GM18505 (cell line): Measurements from ENCODE around the gene GPR183.
A peak's percentile ranks its signal among the peaks of the same experiment; 100 is the strongest.

ENCODE experiments used
- ATAC-seq: cut with Tn5 transposase; IDR thresholded peaks from one replicate; pipeline ENCODE4 v1.9.1; 2021; ENCODE audit not compliant: unreplicated experiment
- POLR2A ChIP-seq: IDR thresholded peaks from 4 replicates; pipeline ENCODE4 v1.6.1; 2011; ENCODE audit warnings: borderline replicate concordance; ENCODE audit not compliant: insufficient read depth, insufficient read length; ENCODE audit errors: extremely low read depth

Gene GPR183

GRCh38 chr13:99307247-99307646 lies at the start of gene GPR183:
Gene GPR183, minus strand, starts transcription at chr13:99307399. Its CDS starts 11,254 bp downstream, at chr13:99296145.
- ATAC-seq: peak; percentile 60
- TF ChIP-seq POLR2A: peak; percentile 78

DNA sequence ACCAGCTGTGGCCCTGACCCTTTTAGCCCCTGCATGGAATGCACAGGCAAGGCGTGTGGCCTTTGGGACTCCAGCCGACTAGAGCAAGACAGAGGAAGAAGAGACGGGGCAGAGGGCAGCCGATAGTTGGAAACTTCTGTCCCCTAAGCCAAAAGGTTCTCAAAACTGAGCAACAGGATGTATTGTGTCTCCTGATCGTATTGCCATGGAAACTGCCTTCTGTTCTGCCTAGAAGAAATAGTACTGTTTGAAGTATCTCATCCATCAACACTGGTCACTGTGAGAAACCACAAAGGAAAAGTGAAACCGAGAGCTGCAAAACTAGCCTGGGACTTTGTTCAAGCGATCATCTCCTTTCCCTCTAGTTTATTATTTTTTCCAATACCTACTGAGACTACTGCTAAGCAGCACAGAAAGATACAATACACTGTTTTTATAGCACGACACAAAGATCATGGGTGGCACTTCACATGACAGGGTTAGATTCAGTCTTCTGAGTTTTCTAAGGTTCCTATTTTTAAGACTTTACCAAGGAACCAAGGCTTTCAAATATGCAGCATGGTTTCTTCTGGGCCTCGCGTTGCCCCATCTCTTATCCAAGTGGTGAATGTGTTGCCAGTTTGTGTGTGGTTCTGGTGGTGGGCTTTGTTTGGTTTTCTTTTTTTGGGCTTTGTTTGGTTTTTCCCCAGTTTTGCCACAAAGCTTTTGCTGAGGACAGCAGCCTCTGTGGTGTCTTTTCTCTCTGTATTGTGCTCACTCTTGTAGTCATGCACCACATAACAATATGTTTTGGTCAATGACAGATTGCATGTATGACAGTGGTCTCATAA lies 49.3 kb upstream of the GPR183 start:
- TF ChIP-seq POLR2A: no peak
- ATAC-seq: peak; percentile 42

DNA sequence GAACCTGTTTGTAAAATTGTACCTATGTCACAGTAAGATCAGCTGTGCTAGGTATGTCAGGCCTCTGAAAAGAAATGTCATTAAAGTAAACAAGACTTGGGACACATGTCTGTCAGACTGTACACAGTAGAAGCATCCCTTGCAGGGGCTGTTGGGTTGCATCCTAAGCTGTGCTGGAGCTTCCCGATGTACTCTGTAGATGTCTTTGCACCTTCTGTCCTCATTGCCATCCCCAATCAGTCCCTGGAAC lies 48.7 kb upstream of the GPR183 start:
- ATAC-seq: no peak

DNA sequence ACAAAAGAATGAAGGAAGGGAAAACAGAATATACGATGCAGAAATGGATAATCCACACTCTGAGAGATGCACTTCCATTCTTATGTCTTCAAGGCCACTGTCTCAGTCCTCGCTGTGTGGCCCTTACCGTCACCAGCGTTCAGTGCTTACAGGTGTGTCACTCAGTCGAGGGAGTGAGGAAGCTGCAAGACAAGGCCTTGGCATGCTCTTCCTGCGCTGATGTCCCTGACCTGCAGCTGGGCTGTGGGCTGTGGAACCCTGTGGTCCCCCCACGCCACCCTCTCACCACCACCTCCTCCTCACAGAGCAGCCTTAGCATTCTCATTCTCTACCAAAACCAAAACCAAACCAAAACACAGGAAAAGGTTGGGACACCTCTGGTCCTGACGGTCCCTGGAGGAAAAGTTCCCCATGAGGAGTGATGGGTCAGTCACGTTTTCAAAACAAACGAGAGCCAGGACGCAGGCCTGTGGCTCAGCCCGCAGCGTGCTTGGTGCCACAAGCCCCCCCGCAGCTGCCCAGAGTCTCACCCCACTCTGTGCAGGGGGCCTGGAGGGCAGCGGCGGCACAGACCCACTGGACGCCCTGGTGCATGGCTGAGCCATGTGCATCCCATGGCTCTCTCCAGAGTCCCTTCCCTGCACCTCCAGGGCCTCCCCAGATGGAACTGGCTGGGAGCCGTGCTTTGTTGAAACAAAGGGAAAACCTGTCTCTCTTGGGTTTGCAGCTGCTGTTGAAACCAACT lies 48.2 kb upstream of the GPR183 start:
- TF ChIP-seq POLR2A: no peak
- ATAC-seq: no peak

More for the DNA sequence above, 48.7 kb upstream of the GPR183 start:
- no peak for TF ChIP-seq POLR2A

DNA sequence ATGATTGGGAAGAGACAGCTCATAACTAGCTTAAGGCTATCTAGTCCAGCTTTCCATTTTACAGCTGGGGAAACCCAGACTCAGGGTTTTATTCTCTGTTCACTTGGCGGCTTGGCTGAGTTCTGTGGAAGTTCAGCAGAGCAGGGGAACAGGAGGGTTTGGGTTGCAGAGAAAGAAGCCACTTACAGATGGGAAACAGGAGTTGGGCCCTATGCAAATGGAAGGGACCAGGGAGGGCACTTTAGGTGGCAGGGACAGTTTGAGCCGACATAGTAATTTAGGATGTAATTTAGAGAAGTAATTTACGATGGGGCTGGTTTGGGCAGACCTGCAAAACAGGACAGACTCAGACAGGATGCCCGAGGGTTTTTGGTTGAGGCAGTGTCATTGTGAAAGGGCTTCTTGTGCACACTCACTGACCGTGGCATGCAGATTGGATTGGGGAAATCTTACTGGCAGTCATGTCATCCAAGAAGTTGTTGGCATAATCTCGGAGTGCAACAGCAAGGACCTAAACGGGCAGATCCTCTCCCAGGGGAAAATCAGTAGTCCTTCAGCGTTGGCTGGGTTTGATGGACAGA lies 47.3 kb upstream of the GPR183 start:
- no peak for TF ChIP-seq POLR2A
- ATAC-seq: no peak

- TF ChIP-seq POLR2A: no peak
- ATAC-seq: no peak
Measured at GRCh38 chr13:99353836-99354235, 46.6 kb upstream of the GPR183 start.

DNA sequence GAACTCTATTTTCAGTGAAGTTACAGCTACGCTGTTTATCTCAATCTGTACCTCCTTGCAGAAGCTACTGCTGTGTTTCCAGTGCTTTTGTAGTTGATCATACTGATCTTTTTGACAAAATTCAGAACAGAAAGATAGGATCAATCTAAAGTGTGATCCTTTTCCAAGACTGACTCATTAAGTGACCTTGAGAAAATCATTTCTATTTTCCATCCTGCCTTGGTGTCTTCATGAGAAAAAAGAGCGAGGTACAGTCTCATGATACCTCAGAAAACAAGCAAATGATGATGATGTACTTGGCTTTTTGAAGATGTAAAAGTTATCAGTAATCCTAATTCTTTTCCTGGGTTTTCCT lies 46.0 kb upstream of the GPR183 start:
- no peak for ATAC-seq
- no peak for TF ChIP-seq POLR2A

DNA sequence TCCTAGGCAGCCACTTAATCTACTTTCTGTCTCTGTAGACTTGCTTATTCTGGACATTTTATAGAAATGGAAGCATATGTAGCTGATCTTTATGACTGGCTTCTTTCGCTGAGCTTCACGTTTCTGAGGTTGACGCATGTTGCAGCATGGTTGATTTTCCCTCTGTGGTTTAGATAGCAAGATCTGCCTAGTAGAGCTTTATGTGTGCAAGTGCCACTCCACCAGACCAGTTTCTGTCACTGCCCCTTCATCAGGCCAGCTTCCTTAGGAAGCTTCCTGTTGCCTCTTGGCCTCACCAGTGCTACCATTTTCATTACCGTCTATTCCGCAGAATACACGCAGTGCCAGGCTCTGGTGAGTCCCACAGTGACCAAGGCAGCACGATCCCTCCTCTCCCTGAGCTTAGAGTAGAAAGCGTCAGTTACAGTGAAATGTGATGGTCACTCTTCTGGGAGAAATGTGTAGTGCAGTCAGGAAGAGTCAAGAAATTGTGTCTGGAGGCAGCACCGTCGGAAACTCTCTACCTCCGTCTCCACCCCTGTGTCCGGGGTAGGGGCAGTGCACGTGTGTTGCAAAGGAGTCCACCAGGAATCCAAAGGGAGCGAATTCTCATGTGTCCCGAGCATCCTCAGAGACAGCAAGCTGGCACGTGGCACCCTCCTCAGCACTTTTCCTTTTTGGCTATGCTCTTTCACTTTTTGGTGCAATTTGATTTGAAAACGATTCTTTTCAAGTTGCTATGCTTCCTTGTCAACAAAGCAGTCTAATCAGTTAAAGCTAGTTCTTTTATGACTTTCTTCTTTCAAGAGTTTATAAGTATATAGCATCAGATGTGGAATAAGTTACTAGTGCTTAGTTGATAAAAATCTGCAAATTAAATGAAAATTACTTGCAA lies 45.4 kb upstream of the GPR183 start:
- no peak for ATAC-seq
- TF ChIP-seq POLR2A: no peak

- ATAC-seq: no peak
- no peak for TF ChIP-seq POLR2A
Measured at GRCh38 chr13:99351772-99352171, 44.6 kb upstream of the GPR183 start.

DNA sequence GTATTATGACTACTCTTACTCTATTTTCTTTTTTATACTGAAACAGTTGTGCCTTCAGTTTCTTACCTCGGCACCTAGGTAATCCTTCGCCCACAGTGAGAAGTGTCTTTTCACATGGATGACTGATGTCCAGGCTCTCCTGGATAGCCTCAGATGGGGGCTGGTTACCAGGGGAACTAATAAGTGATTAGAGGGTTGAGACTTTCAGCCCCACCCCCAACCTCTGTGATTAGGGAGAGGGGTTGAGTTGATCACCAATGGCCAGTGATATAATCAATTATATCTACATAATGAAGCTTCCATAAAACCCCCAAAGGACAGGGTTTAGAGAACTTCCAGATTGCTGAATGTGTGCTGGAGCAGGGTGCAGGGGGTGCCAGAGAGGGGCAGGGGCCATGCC lies 43.0 kb upstream of the GPR183 start:
- no peak for ATAC-seq
- TF ChIP-seq POLR2A: no peak

DNA sequence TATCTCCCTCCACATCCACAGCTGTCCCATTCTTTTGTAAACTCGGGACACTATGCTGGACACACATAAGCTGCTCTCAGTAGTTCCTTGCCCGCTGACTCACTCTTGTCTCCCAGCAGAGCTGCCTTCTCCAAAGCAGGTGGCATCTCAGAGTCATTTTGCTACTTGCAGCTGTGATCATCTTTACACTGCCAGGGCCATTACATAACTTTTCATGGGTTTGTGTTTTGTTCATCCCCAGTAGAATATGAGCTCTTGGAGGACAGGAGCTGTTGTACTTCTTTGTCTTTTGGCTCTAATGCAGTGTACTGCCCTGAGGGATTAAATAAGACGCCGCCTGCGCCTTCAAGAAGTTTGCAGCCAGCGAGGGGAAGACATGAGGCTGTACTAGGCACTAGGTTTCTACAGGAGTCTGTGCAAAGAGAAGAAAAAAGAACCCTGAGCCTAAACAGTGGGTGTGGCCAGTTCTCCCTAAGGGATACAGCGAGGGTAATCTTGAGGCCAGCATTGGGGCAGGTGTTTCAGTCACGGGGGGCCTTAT lies 40.8 kb upstream of the GPR183 start:
- no peak for TF ChIP-seq POLR2A
- ATAC-seq: peak; percentile 47

DNA sequence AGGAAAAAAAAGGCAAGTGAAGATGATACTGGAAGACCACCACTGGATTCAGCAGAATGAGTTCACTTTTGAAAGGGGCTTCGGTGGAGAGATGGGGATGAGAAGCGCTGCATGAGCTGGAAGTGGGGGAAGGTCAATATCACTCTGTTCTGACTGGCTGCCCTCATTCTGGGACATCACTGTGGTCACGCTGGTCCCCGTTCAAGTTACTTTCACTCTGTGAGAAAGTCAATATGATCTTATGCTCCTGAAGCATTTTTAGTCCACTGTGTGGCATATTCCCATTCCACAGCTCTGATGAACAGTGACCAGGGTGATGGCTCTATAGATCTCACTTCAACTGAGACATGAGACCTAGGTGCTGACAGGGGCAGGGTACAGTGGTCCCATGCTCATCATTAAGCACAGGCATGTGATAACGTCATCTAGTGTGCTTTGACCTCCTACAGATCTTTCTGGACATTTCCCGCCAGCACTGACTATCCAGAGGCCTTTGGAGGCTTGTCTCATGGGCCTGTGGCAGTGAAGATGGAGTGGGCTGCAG lies 40.2 kb upstream of the GPR183 start:
- ATAC-seq: no peak

More for the DNA sequence above, 40.2 kb upstream of the GPR183 start:
- TF ChIP-seq POLR2A: no peak
